Raji (cell line): ENCODE results near the gene TWNK.
A peak's percentile ranks its signal among the peaks of the same experiment; 100 is the strongest.

Experiments used
- POLR2A ChIP-seq: IDR thresholded peaks from 2 replicates; pipeline ENCODE4 v1.6.1; 2011; ENCODE audit warnings: low read depth, low read length, control low read depth; ENCODE audit not compliant: insufficient read depth

TWNK gene

DNA sequence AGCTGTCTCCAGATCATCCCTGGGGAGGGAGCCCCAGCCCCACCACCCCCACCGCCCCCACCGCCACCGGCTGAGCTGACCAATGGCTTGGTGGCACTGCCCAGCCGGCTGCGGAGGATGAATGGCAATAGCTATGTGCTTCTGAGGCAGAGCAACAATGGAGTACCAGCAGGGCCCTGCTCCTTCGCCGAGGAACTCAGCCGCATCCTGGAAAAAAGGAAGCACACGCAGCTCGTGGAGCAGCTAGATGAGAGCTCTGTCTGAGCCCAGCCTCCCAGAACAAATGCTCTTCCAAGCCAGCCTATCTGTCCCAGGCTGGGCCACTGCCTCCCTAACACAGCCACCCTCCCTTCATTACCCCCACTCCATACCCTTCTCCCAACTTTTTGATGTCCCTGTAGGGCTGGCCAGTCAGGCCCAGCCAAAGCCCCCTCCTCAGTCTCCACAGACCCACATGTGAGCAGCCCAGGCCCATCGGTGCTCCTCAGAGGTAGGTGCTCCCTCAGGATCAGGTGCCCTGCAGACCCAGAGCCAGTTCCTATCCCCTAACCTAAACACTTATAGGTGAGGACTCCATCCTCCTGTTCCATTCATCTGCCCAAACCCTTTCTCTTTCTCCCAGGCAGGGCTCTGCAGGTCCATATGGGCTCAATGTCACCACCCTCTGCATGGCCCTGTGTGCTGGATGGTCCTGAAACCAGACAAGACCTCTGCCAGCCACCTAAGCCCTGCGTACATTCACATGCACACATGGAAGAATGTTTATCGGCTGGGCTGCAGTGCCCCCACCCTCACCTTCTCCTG, 3.3 kb upstream of the TWNK start:
- no peak for TF ChIP-seq POLR2A

DNA sequence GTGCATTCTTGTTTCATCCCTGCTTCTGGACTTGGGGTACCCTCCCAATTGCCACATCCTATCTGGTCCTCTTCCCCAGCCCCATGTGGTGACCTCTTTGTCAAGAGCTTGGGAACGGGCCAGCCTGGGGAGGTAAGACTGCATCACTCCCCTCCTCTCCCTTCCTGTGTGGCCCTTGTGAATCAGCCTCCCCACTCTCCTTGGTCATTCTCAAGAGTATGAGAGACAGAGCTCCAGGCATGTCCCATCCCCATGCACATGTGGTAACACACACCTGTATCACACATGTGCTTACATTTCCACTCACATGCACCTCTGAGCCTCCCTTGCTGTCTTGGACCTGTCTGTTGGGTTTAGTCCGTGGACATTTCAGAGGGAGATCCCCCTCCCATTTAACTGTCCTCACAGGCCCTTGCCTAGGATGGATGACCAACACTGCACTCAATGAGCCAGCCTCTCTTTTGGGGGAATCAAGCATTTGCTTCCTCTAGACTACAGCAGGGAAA, 2.6 kb upstream of the TWNK start:
- no peak for TF ChIP-seq POLR2A

- no peak for TF ChIP-seq POLR2A
Observed at GRCh38 chr10:100985336-100985735, 2.0 kb upstream of the TWNK start.

- TF ChIP-seq POLR2A, result no peak
Observed at GRCh38 chr10:100986623-100986951, 756 bp upstream of the TWNK start.

GRCh38 chr10:100987685-100988049, 324 bp downstream of the TWNK start:
- TF ChIP-seq POLR2A, result no peak

GRCh38 chr10:100988166-100988565, 823 bp downstream of the TWNK start:
- TF ChIP-seq POLR2A, result no peak

DNA sequence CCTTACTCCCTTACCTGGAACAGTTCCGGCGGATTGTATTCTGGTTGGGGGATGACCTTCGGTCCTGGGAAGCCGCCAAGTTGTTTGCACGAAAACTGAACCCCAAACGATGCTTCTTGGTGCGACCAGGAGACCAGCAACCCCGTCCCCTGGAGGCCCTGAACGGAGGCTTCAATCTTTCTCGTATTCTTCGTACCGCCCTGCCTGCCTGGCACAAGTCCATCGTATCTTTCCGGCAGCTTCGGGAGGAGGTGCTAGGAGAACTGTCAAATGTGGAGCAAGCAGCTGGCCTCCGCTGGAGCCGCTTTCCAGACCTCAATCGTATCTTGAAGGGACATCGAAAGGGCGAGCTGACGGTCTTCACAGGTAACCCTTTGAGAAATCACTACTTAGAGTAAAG, 1.7 kb downstream of the TWNK start:
- TF ChIP-seq POLR2A, result no peak

- TF ChIP-seq POLR2A, result no peak
Observed at GRCh38 chr10:100993986-100994708, 6.8 kb downstream of the TWNK start.

DNA sequence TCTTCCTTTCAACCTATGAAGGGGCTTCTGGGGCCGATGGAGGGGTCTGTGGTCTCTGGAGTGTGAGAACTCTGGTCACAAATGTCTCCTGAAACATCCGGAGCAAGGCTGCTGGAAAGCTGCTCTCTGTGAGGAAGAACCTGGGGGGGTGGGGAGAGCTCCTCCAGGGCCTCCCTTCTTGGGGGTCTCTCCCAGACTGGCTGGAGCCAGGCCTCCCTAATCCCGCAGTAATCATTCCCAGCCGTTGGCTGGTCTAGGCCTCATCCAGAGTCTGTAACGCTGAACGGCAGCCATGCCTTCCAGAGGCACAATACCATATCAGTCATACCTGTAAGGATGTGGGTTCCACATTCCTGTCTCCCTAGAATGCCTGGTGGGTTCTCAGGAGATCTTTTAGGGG, 7.8 kb downstream of the TWNK start:
- TF ChIP-seq POLR2A, result no peak

GRCh38 chr10:100996678-100997359, 9.5 kb downstream of the TWNK start:
- no peak for TF ChIP-seq POLR2A

DNA sequence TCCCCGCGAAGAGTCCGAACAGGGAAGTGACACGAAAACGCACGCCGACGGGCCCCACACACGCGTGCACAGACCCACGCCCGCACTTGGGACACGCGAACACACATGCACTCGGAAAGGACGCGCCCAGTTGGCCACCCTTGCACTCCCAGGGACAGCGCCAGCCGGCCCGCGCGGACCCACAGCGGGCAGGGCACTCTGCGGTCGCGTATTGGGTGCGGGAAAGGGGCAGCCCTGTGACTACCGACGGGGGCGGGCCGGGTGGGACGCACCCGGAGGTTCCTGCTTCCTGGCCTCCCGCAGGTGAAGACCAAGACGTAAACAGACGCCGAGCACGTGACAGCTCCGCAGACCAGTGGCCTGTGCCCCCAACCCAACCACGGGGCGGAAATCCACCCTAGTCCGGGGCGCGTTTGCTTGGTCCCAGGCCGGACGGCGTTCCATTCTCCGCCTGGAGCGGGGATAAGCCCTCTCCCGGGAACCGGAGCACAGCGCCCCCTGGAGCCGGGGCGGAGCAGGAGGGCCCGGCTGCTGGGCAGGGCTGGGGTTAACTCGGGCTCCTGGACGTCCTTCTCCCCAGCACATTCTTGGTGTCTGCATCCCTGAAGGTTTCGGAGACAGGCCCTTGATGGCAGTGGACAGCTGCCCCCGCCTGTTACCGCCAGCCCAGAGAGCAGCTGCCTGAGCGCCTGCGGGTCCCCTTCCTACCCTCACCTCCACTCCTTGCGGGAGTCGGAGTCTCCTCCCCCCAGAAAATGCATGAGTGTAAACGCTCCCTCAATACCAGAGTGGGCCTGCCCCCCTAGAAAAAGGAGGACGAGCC, 10.2 kb downstream of the TWNK start:
- peak; percentile 66 for TF ChIP-seq POLR2A

- TF ChIP-seq POLR2A, result no peak
Observed at GRCh38 chr10:100998183-100998990, 11.0 kb downstream of the TWNK start.

GRCh38 chr10:100998991-100999741, 11.8 kb downstream of the TWNK start:
- 0 out of 2 replicates have a peak, but pooled peaks have one; percentile 13 for TF ChIP-seq POLR2A
